Activated naive CD8-positive, alpha-beta T cell (primary cell): Measurements from ENCODE around the gene CERS4.
A peak's percentile ranks its signal among the peaks of the same experiment; 100 is the strongest.

Experiments
- H3K27ac Mint-ChIP-seq: one replicate; pipeline ENCODE4 v1.8.0; 2021; ENCODE audit warnings: mixed read lengths
- H3K27me3 Mint-ChIP-seq: one replicate; pipeline ENCODE4 v1.8.0; 2021; ENCODE audit warnings: mixed read lengths
- H3K36me3 Mint-ChIP-seq: one replicate; pipeline ENCODE4 v1.8.0; 2021; ENCODE audit warnings: mixed read lengths
- H3K4me1 Mint-ChIP-seq: one replicate; pipeline ENCODE4 v1.8.0; 2021; ENCODE audit warnings: low read depth, mixed read lengths
- H3K4me3 Mint-ChIP-seq: one replicate; pipeline ENCODE4 v1.8.0; 2021; ENCODE audit warnings: mild to moderate bottlenecking, mixed read lengths
- H3K9me3 Mint-ChIP-seq: one replicate; pipeline ENCODE4 v1.8.0; 2021; ENCODE audit warnings: low read depth, mixed read lengths

Gene CERS4

DNA sequence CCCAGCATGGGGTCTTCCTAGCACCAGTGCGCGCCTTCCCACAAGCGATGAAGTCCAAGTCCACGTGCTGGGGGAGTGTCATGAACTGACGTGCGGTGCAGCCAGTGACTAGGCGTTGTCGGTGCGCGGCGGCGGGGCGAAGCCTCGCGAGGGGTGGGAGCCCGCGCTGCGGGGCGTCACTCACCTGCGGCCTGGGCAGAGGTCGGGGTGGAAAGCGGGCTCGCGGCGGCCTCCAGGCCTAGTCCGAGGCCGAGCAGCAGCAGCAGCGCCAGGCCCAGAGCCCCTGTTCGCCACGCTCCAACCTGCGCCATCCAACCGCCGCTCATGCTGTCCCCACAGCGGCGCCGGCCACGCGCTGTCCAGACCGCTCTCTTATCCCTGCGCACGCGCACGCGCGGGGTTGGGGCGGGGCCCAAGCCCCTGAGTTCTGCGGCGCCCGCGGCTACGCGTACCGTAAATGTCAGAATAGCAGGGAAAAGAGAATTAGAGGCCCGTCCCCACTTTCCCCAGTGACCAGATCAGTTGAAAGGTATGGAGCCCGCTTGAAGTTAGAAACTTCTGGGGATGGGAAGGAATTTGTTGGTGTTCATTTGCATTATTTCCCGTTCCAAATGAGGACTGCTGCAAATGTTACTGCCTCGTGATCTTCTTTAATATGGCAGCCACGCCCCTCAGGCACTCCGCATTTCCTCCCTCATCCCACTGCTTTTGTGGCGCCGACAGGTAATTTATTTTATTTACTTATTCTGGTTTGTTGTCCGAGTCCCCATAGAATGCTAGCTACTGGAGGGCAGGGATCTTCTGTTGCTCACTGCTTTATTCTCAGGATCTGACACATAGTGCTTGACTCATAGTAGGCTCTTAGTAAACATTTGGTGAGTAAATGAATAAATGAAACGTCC, 99.0 kb downstream of the CERS4 start, which contains the start of gene CD320:
Gene CD320, minus strand, starts transcription at position 394 of the 902 bp plus-strand sequence. Its CDS starts 68 bp downstream, at position 326.
- Mint-ChIP-seq H3K36me3 (peaks cover 3% of the 10 kb centered on the region), H3K27ac (peak within 1 kb of the TSS; percentile 96), H3K4me1 (peaks cover 31% of the 10 kb centered on the region)

DNA sequence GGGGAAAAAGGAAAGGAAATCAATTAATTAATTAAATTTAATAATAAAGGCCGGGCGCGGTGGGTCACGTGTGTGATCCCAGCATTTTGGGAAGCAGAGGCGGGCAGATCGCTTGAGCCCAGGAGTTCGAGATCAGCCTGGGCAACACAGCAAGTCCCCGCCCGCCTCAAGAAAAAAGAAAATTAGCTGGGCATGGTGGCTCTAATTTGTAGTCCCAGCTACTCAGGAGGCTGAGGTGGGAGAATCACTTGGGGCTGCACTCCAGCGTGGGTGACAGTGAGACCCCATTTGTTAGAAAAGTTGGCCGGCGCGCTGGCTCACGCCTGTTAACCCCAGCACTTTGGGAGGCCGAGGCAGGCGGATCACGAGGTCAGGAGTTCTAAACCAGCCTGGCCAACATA, 99.7 kb downstream of the CERS4 start:
- Mint-ChIP-seq H3K36me3 (peaks cover 3% of the 10 kb centered on the region), H3K4me3 (peak overlapping the region; percentile 97), H3K9me3 (no peaks in the 10 kb centered on the region), H3K27ac (peak overlapping the region; percentile 96), H3K27me3 (no peaks in the 10 kb centered on the region), H3K4me1 (peaks cover 31% of the 10 kb centered on the region)

More for the DNA sequence above, 99.0 kb downstream of the CERS4 start, which contains the start of gene CD320:
- H3K4me3 Mint-ChIP-seq: peak within 1 kb of the TSS; percentile 97
- H3K9me3 Mint-ChIP-seq: no peaks in the 10 kb centered on the region
- H3K27me3 Mint-ChIP-seq: no peaks in the 10 kb centered on the region

DNA sequence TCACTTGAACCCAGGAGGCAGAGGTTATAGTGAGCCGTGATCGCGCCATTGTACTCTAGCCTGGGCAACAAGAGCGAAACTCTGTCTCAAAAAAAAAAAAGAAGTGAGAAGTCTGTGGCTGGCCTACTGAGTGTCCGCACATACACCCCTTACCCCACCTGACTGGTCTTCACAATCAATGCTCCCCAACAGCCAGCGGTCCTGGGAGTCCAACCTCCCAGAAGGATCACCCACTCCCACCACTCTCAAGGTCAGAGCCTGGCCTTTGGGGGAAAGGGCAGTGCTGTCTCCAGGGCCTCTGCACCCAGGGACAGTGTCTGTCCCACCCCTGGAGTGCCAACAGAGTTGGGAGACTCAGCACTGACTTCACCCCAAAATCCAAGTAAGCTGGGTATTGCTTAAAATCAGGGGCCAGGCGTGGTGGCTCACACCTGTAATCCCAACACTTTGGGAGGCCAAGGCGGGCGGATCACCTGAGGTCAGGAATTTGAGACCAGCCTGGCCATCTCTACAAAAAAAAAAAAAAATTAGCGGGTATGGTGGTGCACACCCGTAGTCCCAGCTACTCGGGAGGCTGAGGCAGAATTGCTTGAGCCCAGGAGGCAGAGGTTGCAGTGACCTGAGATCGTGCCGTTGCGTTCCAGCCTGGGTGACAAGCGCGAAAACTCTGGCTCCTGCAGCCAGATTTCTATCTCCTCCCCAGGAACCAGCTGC, 101.3 kb downstream of the CERS4 start:
- Mint-ChIP-seq H3K4me1 (peaks cover 29% of the 10 kb centered on the region), H3K4me3 (no peak overlapping the region), H3K9me3 (no peaks in the 10 kb centered on the region), H3K36me3 (no peaks in the 10 kb centered on the region), H3K27ac (no peak overlapping the region), H3K27me3 (no peaks in the 10 kb centered on the region)

DNA sequence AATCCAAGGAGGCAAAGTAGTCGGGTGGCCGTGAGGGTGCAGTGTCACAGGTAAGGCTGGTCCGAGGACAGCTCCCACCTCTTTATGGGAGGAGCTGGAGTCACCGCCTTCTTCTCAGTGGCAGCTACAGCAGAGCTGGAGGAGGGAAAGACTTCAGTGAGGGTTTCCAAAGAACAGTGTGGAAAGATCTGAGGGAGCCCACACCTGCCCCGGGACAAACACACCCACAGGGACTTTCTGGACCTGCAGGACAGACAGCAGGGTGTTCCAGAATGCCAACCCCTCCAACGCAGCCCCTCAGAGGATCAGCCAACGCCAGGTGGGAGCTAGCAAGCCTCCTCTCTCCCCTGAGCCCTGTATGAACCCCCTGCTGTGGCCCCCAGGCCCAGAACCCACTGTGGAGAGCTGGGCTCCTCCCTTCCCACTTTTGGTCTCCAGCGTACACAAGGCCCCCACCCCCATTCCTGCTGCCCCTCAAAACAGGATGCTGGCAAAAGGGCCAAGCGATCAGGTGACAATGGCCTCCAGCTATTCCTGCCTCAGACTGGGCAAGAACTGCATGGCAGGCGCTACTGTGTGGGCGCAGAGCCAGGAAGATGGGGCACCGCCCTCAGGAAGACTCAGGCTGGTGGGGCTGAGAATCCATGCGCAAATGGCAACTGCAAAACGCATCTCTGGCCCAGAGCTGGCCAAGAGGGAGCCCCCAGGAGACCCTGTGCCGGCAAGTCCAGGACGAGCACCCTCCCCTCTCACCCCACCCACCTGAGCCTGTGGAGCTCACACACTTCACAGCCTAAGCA, 102.5 kb downstream of the CERS4 start:
- H3K4me3 Mint-ChIP-seq: no peak overlapping the region
- no peaks in the 10 kb centered on the region for H3K36me3 Mint-ChIP-seq
- no peaks in the 10 kb centered on the region for H3K9me3 Mint-ChIP-seq
- H3K4me1 Mint-ChIP-seq: peaks cover 21% of the 10 kb centered on the region
- no peak overlapping the region for H3K27ac Mint-ChIP-seq
- no peaks in the 10 kb centered on the region for H3K27me3 Mint-ChIP-seq
